ENCODE data around the gene PYGM.
A peak's percentile ranks its signal among the peaks of the same experiment; 100 is the strongest.

The PYGM gene

DNA sequence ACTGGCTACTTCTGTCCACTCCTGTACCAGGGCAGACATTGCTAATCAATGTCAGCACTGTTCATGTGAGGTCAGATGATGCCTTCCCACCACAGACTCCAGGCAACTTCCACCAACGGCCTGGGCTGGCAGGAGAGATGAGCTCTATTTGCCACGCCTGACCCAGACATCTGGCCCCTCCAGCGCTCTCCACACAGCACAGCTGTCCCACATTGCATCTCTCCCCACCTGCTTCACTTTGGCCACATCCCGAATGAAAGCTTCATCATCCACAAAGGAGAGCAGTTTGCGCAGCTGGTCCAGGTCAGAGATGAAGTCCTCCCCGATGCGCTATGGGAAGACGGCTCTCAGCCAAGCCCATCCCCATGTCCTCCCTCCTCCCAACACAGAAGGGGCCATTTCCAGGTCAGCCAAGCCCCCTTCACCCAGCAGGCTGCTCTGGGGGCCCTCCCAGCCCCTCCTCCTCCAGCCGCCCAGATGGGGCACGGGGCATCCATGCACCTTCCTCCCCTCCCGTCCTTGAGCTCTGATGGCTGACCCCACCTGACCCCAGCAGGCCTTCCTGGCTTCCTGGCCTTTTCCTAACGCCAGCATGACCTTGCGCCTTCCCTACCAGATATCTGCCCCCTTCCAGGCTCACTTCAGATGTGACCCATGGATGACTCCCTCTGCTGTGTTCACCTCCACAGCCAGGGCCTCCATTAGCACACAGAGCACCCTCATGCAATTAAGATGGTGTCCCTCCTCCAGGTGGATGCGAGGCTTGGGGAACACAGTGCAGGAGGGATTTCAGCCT lies 7.4 kb downstream of the PYGM start:
- DNase-seq = no peak

DNA sequence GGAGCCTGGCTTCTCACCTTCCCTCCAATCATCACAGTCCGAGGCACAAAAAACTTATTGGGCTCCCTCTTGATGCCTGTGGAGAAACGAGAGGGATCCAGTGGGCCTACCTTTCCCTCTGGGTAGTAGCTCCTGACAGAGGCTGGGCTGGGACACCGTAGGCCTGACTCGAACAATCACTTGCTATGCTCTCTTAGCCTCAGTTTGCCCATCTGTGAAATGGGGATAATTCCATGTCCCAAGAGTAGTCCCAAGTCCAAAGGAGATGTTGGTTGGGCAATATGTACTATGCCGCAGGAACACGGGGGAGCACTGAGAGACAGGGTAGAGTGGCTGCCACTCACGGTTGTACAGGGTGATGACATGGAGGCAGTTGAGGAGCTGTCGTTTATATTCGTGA lies 8.2 kb downstream of the PYGM start:
- no peak for DNase-seq

DNA sequence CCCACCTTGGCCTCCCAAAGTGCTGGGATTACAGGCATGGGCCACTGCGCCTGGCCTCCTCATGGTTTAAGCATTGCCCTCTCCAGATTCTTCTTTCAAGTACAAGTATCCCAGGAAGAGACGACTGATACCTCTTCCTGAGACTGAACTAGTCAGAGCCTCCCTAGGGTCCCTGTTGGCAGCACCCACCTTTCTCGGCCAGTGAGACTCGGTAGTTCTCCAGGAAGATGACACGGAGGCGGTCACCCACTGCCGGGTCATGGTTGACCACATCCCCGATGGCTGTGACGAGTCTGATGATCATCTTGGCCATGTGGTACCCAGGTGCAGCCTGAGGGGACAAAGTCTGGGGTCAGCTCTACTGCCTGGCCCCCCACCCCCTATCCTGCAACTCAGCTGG lies 8.6 kb downstream of the PYGM start:
- DNase-seq = no peak

DNA sequence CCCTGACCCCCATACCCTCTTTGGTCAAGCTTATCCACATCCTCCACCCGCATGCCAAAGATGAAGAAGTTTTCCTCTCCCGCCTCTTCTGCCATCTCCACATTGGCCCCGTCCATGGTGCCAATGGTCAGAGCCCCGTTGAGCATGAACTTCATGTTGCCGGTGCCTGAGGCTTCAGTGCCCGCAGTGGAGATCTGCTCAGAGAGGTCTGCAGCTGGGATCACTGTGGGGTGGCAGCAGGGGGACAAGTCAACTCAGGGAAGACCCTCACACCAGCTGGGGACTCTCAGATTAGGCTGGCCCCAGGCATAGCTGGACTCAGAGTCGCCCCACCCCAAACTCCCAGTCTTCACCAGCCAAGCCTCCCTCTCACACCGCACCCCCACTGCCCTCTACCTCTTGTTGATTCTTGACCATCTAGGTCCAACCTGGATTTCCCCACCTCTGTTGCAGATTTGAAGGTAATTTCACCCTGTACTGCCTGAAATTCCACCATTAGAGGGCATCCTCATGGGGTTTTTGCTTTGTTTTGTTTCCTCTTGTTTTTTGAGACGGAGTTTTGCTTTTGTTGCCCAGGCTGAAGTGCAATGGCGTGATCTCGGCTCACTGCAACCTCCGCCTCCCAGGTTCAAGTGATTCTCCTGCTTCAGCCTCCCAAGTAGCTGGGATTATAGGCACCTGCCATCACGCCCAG lies 9.3 kb downstream of the PYGM start:
- no peak for DNase-seq

DNA sequence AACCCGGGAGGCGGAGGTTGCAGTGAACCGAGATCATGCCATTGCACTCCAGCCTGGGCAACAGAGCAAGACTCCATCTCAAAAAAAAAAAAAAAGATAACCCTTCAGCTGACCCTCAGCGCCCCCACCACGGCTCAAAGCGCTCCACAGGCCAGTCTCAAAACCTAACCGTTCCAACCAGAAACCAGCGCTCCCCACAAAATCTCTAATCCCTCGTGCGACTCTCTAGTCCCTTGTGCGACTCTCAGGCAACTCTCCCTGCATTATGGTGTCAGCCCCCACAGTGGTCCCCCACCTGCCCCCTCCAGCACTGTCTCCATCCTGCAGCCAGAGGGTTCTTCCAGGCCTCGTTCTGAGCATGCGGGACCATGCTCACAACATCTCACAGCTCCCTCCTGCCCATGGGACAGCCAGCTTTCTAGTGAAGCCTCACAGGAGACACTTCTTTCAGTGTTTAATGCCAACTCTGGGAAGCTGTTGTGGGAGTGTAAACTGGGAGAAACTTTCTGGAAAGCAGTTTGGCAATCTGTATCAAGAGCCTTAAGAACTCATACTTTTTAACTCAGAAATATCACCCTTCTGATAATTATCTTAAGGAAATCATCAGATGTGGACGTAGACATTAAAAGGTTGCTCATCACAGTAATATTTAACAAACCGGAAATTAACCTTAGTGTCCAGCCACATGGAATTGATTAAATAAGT lies 11.7 kb downstream of the PYGM start:
- DNase-seq = no peak

DNA sequence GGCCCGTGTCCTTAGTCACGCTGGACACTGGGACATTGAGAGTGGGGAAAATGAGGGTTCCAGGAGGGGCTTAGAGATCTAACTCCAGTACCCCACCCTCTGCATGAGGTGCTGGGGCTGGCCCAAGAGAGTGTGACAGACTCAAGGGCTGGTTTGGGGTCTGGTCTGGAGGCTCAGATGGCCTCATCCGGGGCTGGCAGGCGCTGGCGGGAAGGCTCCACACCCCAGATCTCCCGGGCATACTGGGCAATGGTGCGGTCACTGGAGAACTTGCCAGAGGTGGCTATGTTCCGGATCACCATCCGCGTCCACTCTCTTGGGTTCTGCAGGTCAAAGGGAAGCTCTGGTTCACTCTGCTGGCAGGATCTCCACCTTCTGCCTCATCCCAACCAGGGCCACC lies 13.3 kb downstream of the PYGM start:
- DNase-seq = no peak

DNA sequence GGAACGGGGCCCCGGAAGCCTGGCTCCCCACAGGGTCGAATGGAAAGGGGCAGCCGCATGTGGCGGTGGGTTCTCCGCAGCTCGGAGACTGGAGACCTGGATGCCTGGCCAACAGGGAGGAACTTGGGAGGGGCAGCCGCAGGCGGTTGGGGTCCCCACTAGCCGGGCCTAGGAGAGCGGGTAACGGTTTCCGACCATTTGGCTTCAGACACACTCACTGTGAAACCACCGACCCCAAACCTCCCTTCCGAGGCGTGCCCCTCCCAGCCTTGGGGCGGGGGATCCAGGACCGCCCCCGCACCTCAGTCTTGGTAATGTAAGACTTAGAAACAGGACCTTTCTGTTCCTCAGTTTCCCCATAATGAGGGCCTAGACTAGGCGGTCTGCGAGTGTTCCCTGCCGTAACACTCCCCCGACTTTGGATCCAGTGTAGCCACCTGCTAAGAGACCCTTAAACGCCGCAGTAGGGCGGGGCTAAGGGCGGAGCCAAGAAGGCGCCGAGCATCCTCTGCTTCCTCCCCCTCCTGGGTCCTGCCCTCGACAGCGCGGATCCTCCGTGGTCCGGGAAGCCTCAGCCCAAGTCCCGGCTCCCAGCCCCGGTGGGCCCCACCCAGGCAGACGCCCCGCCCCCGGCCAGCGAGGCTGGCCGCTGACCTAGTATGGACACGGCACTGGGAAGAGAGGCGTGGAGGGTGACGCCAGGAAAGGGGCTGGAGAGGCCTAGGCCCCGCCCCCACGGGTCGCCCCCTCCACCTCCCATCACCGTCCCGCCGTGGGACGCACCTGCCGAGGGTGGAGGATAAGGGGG lies 14.0 kb downstream of the PYGM start:
- DNase-seq = peak; percentile 53

DNA sequence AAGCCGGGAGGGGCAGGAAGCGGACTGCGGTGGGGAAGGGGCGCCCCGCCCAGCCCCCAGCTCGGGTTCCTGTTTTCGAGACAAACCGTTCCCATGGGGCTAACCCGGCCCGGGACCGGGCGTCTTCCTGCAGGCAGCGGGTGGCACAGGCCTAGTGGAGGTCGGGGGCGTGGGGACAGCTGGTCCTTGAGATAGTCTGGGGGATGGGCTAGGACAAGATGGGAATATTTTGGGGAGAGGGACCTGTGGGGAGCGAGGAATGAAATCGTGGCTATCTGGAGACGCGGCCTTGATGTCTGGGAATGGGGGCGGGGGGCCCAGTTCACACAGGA lies 14.6 kb downstream of the PYGM start:
- DNase-seq = peak; percentile 7

DNA sequence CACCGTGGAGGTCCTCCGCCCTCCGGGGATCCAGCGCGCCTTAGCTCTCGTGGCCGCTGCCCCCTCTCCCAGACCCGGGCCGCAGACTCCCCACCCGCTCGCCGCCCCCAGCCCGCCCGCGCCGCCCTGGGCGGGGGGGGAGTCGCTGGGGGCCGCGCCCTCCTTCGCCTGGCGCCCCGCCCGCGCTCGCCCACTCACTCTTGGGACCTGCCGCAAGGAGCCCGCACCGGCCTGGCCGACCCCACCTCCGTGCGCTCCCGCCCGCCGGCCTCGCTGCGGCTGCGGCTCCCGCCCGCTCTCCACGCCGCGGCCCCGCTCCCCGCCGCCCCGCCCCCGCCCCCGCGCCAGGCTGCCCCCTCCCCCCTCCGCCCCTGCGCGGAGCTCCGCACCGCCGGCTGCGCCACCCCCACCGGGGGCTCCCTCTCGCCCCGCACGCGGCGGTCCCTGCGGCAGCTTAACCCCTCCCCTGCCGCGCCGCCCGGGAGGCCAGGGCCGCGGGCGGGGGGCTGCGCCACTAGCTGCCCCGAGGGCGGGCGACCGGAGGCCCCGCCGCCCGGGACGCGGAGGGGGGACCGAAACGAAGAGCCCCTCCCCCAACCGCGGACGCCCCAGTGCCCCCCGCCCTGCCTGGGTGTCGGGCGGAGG lies 15.1 kb downstream of the PYGM start:
- no peak for DNase-seq

DNA sequence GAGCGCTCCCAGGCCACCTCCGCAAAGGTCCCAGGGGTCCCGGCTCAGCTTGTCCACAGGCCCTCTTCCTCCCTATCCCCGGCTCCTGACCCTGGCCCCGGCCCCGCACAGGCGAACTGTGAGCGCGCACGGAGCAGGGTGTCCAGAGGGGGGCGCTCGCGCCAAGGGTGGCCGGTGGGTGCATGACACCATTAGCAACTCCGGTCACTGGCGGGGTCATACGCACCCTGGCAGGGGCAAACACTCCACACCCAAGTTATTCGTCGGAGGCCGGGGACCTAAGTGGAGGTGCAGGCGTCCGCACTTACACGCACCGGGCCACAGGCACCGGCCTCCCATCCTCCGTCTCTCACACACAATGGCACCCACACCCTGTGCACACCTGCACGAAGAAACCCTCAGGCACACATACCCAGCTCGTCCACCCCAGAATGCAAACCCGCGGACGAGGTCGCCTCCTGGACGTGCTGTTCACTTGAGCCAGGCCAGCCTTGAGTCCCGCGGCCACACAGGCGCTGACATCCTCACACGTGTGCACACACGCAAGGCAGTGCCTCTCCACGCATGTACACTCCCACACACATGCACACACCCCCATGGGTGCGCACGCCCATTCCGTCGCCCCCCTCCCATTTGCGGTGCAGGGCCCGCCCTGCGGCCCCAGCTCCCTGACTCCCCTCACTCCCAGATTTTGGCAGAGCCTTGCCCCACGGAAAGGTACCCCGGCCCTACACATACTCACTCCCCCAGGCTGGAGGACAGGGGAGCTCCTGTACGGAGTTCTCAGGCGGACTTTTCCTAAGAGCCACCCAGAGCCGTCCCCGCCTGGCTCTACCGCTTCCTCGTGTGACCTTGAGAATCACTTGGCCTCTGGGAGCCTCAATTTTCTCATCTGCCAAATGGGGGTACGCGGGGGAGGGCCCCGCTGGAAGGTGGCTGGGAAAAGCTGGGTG lies 15.9 kb downstream of the PYGM start, which contains the start of gene RASGRP2:
Gene RASGRP2, minus strand, starts transcription at position 552 of the 953 bp plus-strand sequence. CDS start 1,276 bp downstream, outside the sequence.
- no peak for DNase-seq

DNA sequence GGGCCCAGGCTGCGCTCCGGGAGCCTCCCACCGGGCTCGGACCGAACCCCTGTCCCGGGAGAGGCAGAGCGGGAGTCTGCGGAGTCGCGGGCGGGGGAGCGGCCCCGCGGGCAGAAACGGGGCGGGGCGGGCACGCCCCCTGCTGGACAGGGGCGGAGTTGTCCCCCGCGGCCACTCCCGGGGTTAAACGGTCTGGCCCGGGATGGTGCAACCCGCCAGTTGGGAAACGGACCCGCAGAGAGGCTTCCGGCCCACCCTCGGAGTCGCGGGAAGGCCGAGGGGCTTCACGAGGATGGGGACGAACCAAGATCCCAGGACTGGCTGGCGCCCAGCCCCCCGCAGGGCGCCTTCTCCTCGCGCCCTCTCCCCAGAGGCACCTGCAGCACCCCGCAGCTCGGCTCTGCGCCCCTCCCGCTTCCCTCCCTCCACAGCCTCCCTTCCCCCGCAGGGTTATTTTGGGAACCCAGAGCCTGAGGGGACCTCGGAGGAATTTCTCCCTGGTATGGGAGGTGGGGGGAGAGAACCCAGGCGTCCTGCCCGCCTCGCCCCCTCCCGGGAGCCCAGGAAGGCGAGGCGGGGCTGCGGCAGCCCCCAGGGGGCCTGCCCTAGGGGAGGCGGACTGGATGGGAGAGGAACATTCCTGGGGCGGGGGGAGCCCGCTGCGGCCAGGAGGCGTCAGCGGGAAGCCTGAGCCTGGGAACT lies 16.7 kb downstream of the PYGM start:
- DNase-seq = peak; percentile 16

DNA sequence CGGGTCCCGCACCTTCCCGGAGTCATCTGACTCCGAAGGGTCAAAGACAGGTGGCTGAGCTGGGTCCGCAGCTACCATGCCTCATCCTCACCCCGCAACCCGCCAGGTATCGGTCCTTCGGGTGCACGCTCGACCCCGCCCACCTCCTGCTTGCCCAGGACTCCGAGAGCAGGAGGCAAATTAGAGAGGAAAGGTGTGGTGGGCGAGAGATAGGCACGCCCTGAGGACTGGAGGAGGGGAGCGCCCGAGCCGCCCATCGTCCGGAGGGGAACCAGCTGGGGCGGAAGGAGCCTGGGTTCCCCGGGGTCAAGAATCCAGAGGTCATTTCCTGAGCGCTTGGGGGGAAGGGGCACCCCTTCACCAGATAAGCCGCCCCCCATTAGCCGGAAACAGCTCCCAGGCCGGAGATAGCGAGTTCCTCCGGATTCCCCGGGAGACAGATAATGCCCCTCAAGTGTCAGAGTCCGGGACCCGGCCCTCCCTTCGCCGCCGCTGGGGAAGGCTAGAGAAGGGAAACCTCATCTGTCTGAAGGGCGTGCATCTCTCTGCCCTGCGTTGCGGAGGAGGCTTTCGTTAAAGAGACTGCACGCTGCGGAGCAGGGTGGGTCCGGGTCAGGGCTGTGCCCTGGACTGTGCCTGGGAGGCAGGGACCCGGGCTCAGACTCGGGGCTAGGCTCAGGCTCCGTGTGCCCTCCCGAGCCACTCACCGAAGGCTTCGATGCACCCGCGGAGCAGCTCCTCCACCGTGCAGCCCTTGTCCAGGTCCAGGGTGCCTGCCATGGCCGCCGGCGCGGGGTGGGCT lies 17.5 kb downstream of the PYGM start:
- DNase-seq = no peak

DNA sequence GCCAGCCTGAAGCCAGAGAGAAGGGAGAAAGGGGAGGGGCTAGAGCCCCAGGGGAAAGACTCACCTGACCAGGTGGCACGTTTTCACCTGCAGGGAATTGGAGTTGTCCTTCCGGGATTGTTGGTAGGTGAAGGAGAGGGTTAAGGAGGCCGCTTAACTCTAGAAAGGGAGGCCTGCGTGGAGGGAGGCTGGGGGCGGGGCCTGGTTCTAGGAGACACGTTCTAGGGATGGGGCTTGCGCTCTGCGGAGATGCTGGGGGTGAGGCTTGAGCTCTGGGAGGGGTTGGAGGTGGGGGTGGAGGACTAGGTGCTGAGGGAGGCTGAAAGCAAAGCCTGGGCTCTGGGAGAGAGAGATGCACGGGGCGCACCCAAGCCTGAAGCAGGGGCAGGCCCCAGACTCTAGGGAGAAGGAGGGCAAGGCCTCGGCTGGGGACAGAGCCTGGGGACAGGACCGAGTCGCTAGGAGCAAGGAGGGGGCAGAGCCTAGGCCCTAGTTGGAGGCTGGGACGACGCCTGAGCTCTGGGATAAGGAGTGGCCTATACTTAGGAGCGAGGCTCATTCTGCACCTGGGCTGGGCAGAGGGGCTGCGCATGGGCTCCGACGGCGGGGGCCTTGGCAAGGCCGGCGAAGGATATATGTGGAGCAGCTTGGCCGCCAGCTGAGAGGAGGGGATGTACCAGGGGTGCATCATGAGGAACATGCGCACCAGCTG lies 18.2 kb downstream of the PYGM start:
- DNase-seq = no peak

DNA sequence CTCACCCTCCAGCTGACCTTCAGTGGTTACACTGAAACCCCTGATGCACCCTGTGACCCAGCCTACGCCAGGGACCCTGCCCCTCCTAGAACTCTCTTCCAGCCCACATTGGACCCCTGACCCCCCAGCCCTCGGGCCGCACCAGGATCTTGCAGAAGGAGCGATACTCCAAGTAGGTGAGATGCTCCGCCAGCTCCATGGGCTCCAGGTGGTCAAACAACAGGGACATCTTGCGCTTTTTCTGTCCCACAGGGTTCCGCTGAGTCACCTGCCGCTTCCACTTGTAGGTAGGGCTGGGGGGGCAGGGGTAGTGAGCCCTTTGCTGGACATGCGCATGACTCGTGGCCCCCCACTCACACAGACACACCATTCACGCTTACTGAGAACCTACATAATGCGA lies 19.9 kb downstream of the PYGM start:
- no peak for DNase-seq

DNA sequence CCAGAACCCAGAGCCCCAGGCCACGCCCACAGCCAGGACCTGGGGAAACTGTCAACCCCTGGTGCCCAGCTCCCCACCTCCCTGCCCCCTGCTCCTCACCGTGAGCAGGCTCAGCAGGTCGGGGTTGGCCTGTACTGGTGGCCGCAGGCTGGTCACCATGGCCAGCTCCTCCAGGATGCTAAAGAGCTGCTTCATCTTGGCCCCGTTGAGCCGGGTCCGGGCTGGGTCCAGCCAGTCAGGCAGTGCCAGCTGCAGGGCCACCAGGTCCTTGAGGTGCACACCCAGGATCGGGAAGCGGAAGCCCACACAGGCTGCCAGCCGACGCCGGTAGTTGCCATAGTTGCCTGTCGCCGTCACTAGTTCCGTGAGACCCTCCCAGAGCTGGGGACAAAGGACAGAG lies 23.1 kb downstream of the PYGM start:
- no peak for DNase-seq

DNA sequence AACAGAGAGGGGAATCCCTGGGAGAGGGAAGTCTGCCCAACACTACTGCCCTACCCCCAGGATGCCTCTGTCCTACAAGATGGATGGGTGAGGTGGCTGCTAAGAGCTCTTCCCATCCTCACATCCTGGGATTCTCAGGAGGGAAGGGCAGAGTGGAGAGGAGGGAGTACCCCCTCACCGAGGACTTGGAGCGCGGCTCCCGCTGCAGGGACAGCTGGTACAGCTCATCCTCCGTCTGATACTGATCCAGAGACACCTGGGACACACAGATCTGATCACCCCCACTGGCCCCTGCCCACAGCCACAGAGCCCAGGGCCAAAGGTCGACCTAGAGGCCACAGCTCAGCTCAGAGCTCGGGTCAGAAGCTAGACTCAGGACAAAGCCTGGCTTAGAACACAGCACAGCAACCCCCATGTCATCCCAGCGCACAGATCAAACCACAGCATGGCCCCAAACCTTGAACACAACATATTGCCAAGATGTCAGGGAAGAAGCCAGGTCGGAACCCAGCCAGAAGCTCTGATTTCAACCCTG lies 24.0 kb downstream of the PYGM start:
- no peak for DNase-seq

DNA sequence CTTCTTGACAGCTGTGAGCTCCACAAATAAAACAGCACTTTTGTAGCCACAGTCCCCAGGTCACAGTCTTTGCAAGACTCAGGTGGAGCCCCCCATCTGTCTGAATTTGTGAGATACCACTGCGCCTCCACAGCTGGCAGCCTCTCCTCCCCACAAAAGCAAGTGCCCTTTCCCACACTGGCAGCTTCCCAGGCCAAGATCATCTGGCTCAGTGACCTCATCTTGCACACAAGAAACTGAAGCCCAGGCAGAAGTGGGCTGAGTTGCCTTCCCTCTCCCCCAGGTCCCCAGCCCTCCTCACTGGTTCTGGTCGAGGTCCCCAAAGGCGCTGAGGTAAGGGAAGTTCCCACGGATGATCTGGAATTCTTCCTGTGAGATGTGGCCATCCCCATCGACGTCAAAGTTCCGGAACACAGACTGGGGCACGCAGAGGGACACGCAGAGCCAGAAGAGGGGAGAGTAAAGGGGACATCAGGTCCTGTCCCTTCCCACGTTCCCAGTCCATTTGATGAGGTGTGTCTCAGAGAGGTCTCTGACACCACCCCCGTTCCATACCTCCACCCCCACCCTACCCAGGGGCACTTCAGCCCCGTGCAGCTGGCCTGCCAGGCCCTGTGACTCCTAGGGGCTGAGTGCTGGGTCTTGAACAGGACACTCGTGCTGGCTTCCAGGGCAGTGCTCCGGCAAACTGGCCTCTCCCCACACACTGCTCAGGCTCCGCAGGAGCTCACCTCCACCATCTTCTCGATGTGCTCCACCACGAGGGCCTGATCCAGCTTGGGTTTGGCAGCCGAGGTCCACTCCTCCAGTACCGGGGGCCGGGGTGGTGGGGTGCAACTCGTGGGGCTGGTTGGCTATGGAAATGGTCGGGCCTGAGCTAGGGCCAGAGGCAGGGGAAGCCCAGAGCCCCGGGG lies 24.7 kb downstream of the PYGM start:
- no peak for DNase-seq

DNA sequence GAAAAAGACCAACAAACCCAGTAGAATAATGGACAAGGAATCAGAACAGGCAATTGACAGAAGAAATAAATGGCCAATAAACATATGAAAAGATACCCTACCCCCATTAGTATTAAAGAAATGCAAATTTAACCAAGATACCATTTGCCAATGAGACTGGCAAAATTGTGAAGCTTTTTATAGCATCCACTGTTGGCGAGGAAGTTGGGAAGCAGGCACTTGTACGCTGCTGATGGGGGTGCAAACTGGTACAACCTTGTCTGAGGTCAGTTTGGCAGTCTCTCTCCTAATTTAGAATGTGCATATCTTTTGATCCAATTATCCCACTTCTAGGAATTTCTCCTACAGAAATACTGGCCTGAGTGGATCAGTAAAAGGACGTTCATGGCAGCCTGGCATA lies 28.2 kb downstream of the PYGM start:
- no peak for DNase-seq
